ENCODE data around the gene FSTL4.

DNA sequence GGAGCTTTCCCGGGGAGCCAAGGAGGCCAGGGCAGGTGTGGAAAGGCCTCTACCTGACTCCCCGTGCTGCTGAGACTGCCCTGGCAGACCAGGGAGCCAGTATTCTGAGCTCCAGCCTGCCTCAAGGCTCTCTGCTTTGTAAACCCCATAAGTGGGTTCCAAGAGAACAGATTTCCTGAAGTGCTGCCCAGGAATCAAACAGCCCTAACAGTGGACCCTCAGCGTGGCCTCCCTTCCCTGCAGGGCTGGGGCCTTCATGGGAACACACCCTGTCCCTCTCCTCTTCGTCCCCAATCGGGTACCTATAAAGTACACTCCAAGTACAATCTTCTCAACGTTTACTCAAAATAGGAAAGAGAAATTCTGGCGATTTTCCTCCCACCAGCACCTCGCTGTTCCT, 252.5 kb downstream of the FSTL4 start:
- TF ChIP-seq, protein P1, sequence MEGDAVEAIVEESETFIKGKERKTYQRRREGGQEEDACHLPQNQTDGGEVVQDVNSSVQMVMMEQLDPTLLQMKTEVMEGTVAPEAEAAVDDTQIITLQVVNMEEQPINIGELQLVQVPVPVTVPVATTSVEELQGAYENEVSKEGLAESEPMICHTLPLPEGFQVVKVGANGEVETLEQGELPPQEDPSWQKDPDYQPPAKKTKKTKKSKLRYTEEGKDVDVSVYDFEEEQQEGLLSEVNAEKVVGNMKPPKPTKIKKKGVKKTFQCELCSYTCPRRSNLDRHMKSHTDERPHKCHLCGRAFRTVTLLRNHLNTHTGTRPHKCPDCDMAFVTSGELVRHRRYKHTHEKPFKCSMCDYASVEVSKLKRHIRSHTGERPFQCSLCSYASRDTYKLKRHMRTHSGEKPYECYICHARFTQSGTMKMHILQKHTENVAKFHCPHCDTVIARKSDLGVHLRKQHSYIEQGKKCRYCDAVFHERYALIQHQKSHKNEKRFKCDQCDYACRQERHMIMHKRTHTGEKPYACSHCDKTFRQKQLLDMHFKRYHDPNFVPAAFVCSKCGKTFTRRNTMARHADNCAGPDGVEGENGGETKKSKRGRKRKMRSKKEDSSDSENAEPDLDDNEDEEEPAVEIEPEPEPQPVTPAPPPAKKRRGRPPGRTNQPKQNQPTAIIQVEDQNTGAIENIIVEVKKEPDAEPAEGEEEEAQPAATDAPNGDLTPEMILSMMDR (IDR thresholded peaks at IDR 0.05; ENCODE audit: low read depth, low read length, missing input control) = no peak
- TF ChIP-seq, protein P2, sequence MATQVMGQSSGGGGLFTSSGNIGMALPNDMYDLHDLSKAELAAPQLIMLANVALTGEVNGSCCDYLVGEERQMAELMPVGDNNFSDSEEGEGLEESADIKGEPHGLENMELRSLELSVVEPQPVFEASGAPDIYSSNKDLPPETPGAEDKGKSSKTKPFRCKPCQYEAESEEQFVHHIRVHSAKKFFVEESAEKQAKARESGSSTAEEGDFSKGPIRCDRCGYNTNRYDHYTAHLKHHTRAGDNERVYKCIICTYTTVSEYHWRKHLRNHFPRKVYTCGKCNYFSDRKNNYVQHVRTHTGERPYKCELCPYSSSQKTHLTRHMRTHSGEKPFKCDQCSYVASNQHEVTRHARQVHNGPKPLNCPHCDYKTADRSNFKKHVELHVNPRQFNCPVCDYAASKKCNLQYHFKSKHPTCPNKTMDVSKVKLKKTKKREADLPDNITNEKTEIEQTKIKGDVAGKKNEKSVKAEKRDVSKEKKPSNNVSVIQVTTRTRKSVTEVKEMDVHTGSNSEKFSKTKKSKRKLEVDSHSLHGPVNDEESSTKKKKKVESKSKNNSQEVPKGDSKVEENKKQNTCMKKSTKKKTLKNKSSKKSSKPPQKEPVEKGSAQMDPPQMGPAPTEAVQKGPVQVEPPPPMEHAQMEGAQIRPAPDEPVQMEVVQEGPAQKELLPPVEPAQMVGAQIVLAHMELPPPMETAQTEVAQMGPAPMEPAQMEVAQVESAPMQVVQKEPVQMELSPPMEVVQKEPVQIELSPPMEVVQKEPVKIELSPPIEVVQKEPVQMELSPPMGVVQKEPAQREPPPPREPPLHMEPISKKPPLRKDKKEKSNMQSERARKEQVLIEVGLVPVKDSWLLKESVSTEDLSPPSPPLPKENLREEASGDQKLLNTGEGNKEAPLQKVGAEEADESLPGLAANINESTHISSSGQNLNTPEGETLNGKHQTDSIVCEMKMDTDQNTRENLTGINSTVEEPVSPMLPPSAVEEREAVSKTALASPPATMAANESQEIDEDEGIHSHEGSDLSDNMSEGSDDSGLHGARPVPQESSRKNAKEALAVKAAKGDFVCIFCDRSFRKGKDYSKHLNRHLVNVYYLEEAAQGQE (IDR thresholded peaks at IDR 0.05) = no peak
- TF ChIP-seq, protein P3, sequence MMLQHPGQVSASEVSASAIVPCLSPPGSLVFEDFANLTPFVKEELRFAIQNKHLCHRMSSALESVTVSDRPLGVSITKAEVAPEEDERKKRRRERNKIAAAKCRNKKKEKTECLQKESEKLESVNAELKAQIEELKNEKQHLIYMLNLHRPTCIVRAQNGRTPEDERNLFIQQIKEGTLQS (IDR thresholded peaks at IDR 0.05) = no peak
- TF ChIP-seq, protein P4, sequence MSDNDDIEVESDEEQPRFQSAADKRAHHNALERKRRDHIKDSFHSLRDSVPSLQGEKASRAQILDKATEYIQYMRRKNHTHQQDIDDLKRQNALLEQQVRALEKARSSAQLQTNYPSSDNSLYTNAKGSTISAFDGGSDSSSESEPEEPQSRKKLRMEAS (IDR thresholded peaks at IDR 0.05) = no peak
- TF ChIP-seq RAD21 (IDR thresholded peaks at IDR 0.05) (no peak), HNF4A (conservative IDR thresholded peaks at IDR 0.05) (no peak), YY1 (IDR thresholded peaks at IDR 0.05) (no peak), SP1 (IDR thresholded peaks at IDR 0.05) (no peak)

Measured in liver (tissue), 3 donors.